ENCODE measurements around the gene CCR1.

DNA sequence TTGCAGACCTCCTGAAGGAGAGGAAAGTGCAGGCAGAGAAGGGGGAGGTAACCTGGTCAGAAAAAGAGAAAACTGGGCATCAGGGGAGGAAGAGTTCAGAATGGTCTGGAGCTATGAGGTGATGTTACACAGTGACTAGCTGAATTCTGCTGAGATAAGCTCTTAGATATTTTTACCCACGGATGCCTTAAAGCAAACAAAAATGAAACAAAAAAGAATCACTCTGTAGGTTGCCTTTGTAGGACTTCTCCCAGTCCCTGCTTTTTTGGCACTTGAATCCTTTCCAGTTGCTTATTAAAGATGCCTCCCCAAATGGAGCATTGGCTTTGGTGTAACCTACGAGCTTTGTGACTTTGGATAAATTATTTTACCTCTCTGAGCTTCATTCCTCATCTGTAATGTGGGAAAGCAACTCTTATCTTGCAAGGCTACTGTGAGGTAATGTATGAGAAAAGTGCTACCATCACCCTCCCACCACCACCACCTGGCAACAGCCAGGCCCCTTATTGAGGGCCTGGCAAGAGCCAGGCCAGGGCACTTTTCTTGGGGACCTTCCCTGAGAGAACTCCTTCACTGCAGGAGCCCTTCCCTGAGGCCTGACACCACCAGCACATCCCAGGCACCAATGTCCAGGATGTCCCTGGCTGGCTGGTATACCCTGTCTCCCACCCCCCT lies 2.7 kb downstream of the CCR1 start:
- TF ChIP-seq, protein P1, sequence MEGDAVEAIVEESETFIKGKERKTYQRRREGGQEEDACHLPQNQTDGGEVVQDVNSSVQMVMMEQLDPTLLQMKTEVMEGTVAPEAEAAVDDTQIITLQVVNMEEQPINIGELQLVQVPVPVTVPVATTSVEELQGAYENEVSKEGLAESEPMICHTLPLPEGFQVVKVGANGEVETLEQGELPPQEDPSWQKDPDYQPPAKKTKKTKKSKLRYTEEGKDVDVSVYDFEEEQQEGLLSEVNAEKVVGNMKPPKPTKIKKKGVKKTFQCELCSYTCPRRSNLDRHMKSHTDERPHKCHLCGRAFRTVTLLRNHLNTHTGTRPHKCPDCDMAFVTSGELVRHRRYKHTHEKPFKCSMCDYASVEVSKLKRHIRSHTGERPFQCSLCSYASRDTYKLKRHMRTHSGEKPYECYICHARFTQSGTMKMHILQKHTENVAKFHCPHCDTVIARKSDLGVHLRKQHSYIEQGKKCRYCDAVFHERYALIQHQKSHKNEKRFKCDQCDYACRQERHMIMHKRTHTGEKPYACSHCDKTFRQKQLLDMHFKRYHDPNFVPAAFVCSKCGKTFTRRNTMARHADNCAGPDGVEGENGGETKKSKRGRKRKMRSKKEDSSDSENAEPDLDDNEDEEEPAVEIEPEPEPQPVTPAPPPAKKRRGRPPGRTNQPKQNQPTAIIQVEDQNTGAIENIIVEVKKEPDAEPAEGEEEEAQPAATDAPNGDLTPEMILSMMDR (conservative IDR thresholded peaks at IDR 0.05; ENCODE audit: low read length): no peak
- TF ChIP-seq EZH2phosphoT487 (IDR thresholded peaks at IDR 0.05; ENCODE audit: borderline replicate concordance, low read depth, low read length): no peak
